WI38 (cell line): ENCODE measurements around the gene NGEF.
"Not testable (repeated sequence)": the region's sequence is repeated elsewhere in the genome, so short reads cannot be mapped to it uniquely, and the experiment has no call there.

ENCODE experiments used
- H3K4me3 ChIP-seq: 2 replicates; pipeline ENCODE4 v1.5.1; 2011; ENCODE audit warnings: low read depth, mild to moderate bottlenecking, control low read depth, low read length
- CTCF ChIP-seq: IDR thresholded peaks from 2 replicates; pipeline ENCODE4 v1.5.1; 2012; ENCODE audit warnings: low read depth, mild to moderate bottlenecking, control low read depth, low read length

The NGEF gene

GRCh38 chr2:232911712-232912277, 101.3 kb downstream of the NGEF start:
- TF ChIP-seq CTCF, result no peak

GRCh38 chr2:232910376-232910775, 102.7 kb downstream of the NGEF start:
- TF ChIP-seq CTCF, result no peak

More at GRCh38 chr2:232911712-232912277, 101.3 kb downstream of the NGEF start:
- no peak overlapping the region for H3K4me3 ChIP-seq

GRCh38 chr2:232908695-232909094, 104.4 kb downstream of the NGEF start:
- TF ChIP-seq CTCF, result no peak
- no peak overlapping the region for H3K4me3 ChIP-seq

More at GRCh38 chr2:232910376-232910775, 102.7 kb downstream of the NGEF start:
- H3K4me3 ChIP-seq, result no peak overlapping the region

- H3K4me3 ChIP-seq, result not testable (repeated sequence)
Measured at GRCh38 chr2:232907718-232908085, 105.4 kb downstream of the NGEF start.

- not testable (repeated sequence) for H3K4me3 ChIP-seq
Measured at GRCh38 chr2:232906867-232907717, 106.0 kb downstream of the NGEF start.

- no peak for TF ChIP-seq CTCF
Measured at GRCh38 chr2:232903989-232904388, 109.1 kb downstream of the NGEF start.

GRCh38 chr2:232901736-232902578, 111.1 kb downstream of the NGEF start:
- H3K4me3 ChIP-seq, result no peak overlapping the region
- no peak for TF ChIP-seq CTCF

More at GRCh38 chr2:232903989-232904388, 109.1 kb downstream of the NGEF start:
- H3K4me3 ChIP-seq, result no peak overlapping the region
